ENCODE data around the gene CYP8B1. TPM values are rescaled to one million over a fixed set of nuclear protein-coding genes. Genes with fewer than 3 reads are reported as not detected.
A peak's percentile ranks its signal among the peaks of the same experiment; 100 is the strongest.

The CYP8B1 gene
- total and polyA plus RNA-seq, 2 of the 13 experiments (the other 11 are each of a cell fraction or from before 2014, with no cell fraction given), result 0.58 to 2.0 TPM

DNA sequence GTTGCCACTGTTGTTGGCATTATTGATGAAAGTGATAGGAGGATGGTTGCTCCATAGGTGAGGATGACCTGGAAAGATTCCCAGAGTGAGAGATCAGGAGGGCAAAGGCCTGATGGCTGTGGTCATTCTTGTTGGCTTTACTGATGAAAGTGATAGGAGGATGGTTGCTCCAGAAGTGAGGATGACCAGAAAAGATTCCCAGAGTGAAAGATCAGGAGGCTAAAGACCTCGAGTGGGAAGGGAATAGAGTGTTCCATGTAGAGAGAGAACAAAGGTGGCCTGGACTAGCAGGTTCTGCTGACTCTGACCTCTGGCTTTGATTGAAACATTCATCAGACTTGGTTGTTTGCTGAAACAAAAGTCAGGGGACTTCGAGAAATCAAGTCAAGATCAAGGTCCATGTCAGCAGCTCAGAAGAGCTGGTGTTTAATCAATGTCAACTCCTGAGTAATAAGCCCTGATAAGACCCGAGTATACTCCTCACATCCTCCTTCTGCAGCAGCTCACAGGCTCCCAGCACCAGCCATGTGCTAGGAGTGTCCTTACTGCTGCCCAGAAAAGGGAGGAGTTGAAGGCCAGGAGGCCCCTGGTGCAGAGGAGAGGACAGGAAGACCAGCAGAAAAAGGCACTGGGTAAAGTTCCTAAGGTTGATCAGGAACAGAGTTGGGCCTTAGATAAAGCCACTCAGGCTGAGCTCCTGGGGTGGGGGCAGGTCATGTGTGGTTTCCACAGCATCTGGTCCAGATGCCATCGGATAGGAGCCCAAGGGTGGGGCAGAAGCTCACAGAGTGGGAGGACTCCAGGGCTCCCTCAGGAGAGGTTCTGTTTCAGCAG is 19.9 kb downstream of the CYP8B1 start (continued):
- TF ChIP-seq, protein P1, sequence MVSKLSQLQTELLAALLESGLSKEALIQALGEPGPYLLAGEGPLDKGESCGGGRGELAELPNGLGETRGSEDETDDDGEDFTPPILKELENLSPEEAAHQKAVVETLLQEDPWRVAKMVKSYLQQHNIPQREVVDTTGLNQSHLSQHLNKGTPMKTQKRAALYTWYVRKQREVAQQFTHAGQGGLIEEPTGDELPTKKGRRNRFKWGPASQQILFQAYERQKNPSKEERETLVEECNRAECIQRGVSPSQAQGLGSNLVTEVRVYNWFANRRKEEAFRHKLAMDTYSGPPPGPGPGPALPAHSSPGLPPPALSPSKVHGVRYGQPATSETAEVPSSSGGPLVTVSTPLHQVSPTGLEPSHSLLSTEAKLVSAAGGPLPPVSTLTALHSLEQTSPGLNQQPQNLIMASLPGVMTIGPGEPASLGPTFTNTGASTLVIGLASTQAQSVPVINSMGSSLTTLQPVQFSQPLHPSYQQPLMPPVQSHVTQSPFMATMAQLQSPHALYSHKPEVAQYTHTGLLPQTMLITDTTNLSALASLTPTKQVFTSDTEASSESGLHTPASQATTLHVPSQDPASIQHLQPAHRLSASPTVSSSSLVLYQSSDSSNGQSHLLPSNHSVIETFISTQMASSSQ (IDR thresholded peaks at IDR 0.05; ENCODE audit: low read depth), result peak; percentile 65; the same call in 1 of the 2 replicates
- TF ChIP-seq, protein P1 (CRISPR knock-in tag; IDR thresholded peaks at IDR 0.05; ENCODE audit: borderline replicate concordance), result peak; percentile 83
- TF ChIP-seq AHR (CRISPR knock-in tag; IDR thresholded peaks at IDR 0.05) (no peak), MAFF (IDR thresholded peaks at IDR 0.05; ENCODE audit: low read depth, low read length) (0 out of 2 replicates have a peak, but pooled peaks have one; percentile 21), ZNF512 (CRISPR knock-in tag; IDR thresholded peaks at IDR 0.05) (no peak), ZNF709 (CRISPR knock-in tag; IDR thresholded peaks at IDR 0.05) (0 out of 2 replicates have a peak, but pooled peaks have one; percentile 21), ARHGAP35 (CRISPR knock-in tag; IDR thresholded peaks at IDR 0.05; ENCODE audit: borderline replicate concordance) (no peak), ZFAT (CRISPR knock-in tag; conservative IDR thresholded peaks at IDR 0.05) (no peak), NR2F2 (IDR thresholded peaks at IDR 0.05; ENCODE audit: borderline replicate concordance, low read depth) (peak; percentile 96), ZHX2 (IDR thresholded peaks at IDR 0.05; ENCODE audit: low read depth) (peak; percentile 18), ZHX2 (CRISPR knock-in tag; IDR thresholded peaks at IDR 0.05; ENCODE audit: borderline replicate concordance) (peak; percentile 61; the same call in 1 of the 2 replicates), ZNF780A (CRISPR knock-in tag; IDR thresholded peaks at IDR 0.05) (no peak), MTA3 (CRISPR knock-in tag; IDR thresholded peaks at IDR 0.05) (no peak), WIZ (CRISPR knock-in tag; IDR thresholded peaks at IDR 0.05) (no peak)
- TF ChIP-seq, protein P2, sequence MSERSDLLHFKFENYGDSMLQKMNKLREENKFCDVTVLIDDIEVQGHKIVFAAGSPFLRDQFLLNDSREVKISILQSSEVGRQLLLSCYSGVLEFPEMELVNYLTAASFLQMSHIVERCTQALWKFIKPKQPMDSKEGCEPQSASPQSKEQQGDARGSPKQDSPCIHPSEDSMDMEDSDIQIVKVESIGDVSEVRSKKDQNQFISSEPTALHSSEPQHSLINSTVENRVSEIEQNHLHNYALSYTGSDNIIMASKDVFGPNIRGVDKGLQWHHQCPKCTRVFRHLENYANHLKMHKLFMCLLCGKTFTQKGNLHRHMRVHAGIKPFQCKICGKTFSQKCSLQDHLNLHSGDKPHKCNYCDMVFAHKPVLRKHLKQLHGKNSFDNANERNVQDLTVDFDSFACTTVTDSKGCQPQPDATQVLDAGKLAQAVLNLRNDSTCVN (CRISPR knock-in tag; IDR thresholded peaks at IDR 0.05; ENCODE audit: borderline replicate concordance), result peak; percentile 99

All from HepG2 (cell line).